Osteocyte (in vitro differentiated cells): Measurements from ENCODE around the gene CAP2. TPM values are rescaled to one million over a fixed set of nuclear protein-coding genes. Genes with fewer than 3 reads are reported as not detected.
"Not testable (repeated sequence)": the region's sequence is repeated elsewhere in the genome, so short reads cannot be mapped to it uniquely, and the experiment has no call there.

Experiments used
- DNase-seq: peaks from one replicate; pipeline ENCODE4 v3.0.0; 2021; ENCODE audit warnings: mixed read lengths; ENCODE audit not compliant: unreplicated experiment; ENCODE audit errors: extremely low spot score
- H3K27ac Mint-ChIP-seq: one replicate; pipeline ENCODE4 v1.8.0; 2021; ENCODE audit warnings: mild to moderate bottlenecking, mixed read lengths; ENCODE audit not compliant: unreplicated experiment
- H3K27me3 Mint-ChIP-seq: one replicate; pipeline ENCODE4 v1.8.0; 2021; ENCODE audit warnings: mixed read lengths; ENCODE audit not compliant: unreplicated experiment
- H3K36me3 Mint-ChIP-seq: one replicate; pipeline ENCODE4 v1.8.0; 2021; ENCODE audit warnings: mixed read lengths; ENCODE audit not compliant: unreplicated experiment
- H3K4me1 Mint-ChIP-seq: one replicate; pipeline ENCODE4 v1.8.0; 2021; ENCODE audit warnings: mixed read lengths; ENCODE audit not compliant: unreplicated experiment
- H3K4me3 Mint-ChIP-seq: one replicate; pipeline ENCODE4 v1.8.0; 2021; ENCODE audit warnings: mild to moderate bottlenecking, moderate library complexity, mixed read lengths; ENCODE audit not compliant: unreplicated experiment
- H3K9me3 Mint-ChIP-seq: one replicate; pipeline ENCODE4 v1.8.0; 2021; ENCODE audit warnings: mixed read lengths; ENCODE audit not compliant: unreplicated experiment
- CTCF ChIP-seq: fragments of 200-600 bp; sonication (generic); IDR thresholded peaks from 2 replicates; pipeline ENCODE4 v1.5.0; 2021; ENCODE audit warnings: antibody characterized with exemption, mild to moderate bottlenecking, moderate library complexity
- total RNA-seq: library from RNA; stranded (reverse); gene quantifications from 2 replicates; pipeline ENCODE4 v1.2.1, GENCODE V29; 2021

CAP2 gene
- total RNA-seq, 1 donor from 2014 or later: 71.8 TPM

- H3K9me3 Mint-ChIP-seq: peaks cover 12% of the 10 kb centered on the region
- H3K36me3 Mint-ChIP-seq: peaks cover 5% of the 10 kb centered on the region
- TF ChIP-seq CTCF: no peak
- H3K27ac Mint-ChIP-seq: no peak overlapping the region
- no peak overlapping the region for H3K4me3 Mint-ChIP-seq
- DNase-seq: no peak
- H3K4me1 Mint-ChIP-seq: no peaks in the 10 kb centered on the region
- no peaks in the 10 kb centered on the region for H3K27me3 Mint-ChIP-seq
Observed at GRCh38 chr6:17574866-17575560, 181.6 kb downstream of the CAP2 start.

GRCh38 chr6:17577059-17577458, 183.7 kb downstream of the CAP2 start:
- Mint-ChIP-seq H3K4me3 (no peak overlapping the region), H3K27ac (no peak overlapping the region), H3K27me3 (no peaks in the 10 kb centered on the region), H3K4me1 (no peaks in the 10 kb centered on the region), H3K9me3 (peaks cover 12% of the 10 kb centered on the region), H3K36me3 (peaks cover 5% of the 10 kb centered on the region)
- no peak for TF ChIP-seq CTCF
- no peak for DNase-seq

GRCh38 chr6:17580518-17581048, 187.2 kb downstream of the CAP2 start:
- no peak for TF ChIP-seq CTCF
- H3K27ac Mint-ChIP-seq: no peak overlapping the region
- no peaks in the 10 kb centered on the region for H3K27me3 Mint-ChIP-seq
- peaks cover 5% of the 10 kb centered on the region for H3K36me3 Mint-ChIP-seq
- H3K4me3 Mint-ChIP-seq: peak overlapping the region; percentile 58
- DNase-seq: no peak
- peaks cover 12% of the 10 kb centered on the region for H3K9me3 Mint-ChIP-seq
- H3K4me1 Mint-ChIP-seq: peaks cover 7% of the 10 kb centered on the region

- Mint-ChIP-seq H3K9me3 (peaks cover 12% of the 10 kb centered on the region), H3K4me3 (peak overlapping the region; percentile 14)
- not testable (repeated sequence) for DNase-seq, H3K27me3 Mint-ChIP-seq, H3K36me3 Mint-ChIP-seq, H3K27ac Mint-ChIP-seq, H3K4me1 Mint-ChIP-seq
Observed at GRCh38 chr6:17581282-17581681, 187.9 kb downstream of the CAP2 start.

GRCh38 chr6:17583811-17584210, 190.4 kb downstream of the CAP2 start:
- peaks cover 7% of the 10 kb centered on the region for H3K4me1 Mint-ChIP-seq
- DNase-seq: no peak
- peak overlapping the region; percentile 65 for H3K27ac Mint-ChIP-seq
- H3K4me3 Mint-ChIP-seq: peak overlapping the region; percentile 8
- TF ChIP-seq CTCF: no peak
- no peaks in the 10 kb centered on the region for H3K9me3 Mint-ChIP-seq
- no peaks in the 10 kb centered on the region for H3K27me3 Mint-ChIP-seq
- no peaks in the 10 kb centered on the region for H3K36me3 Mint-ChIP-seq
